Measurements from ENCODE around the gene MGAT3. TPM values are rescaled to one million over a fixed set of nuclear protein-coding genes. Genes with fewer than 3 reads are reported as not detected.

MGAT3 gene
- total RNA-seq, 2 experiments from 2014 or later, result 16.3 to 44.3 TPM

GRCh38 chr22:39431821-39432251 is 25.0 kb upstream of the MGAT3 start:
- CTCF ChIA-PET (ENCODE audit: unreplicated experiment), result no interaction called here
- H3K36me3 ChIP-seq (ENCODE audit: insufficient read depth, low read length), result peaks cover 56% of the 10 kb centered on the region
- H3K9me2 ChIP-seq (ENCODE audit: insufficient read depth, low read length), result no peaks in the 10 kb centered on the region

GRCh38 chr22:39432361-39432811 is 24.4 kb upstream of the MGAT3 start:
- Histone ChIP-seq H4K20me1 (ENCODE audit: insufficient read depth, low read length) (no peaks in the 10 kb centered on the region), H3K4me2 (ENCODE audit: low read length) (no peak overlapping the region), H3K36me3 (ENCODE audit: insufficient read depth, low read length) (peaks cover 51% of the 10 kb centered on the region), H3K9me2 (ENCODE audit: insufficient read depth, low read length) (no peaks in the 10 kb centered on the region), H3K4me1 (ENCODE audit: insufficient read depth, low read length, poor library complexity, severe bottlenecking) (peaks cover 5% of the 10 kb centered on the region), H3K9me3 (ENCODE audit: low read length) (no peaks in the 10 kb centered on the region), H3K4me3 (ENCODE audit: low read depth, low read length, poor library complexity, severe bottlenecking) (no peak overlapping the region), H3K27ac (ENCODE audit: low read depth, low read length, poor library complexity, severe bottlenecking) (no peak overlapping the region), H3K79me2 (ENCODE audit: insufficient read depth, low read depth, low read length) (no peaks in the 10 kb centered on the region), H2AFZ (ENCODE audit: low read length) (no peak overlapping the region)
- BruUV-seq (replicated peaks), result no TSS peak
- no peak for DNase-seq (ENCODE audit: low spot score)
- POLR2A ChIA-PET, result no interaction called here
- intact Hi-C loops (cut with micrococcal nuclease; ENCODE audit: unreplicated experiment), result no loop called here
- TF ChIP-seq EZH2phosphoT487 (IDR thresholded peaks at IDR 0.05; ENCODE audit: borderline replicate concordance, low read depth, low read length) (no peak), CTCF (conservative IDR thresholded peaks at IDR 0.05; ENCODE audit: low read length) (no peak)
- CTCF ChIA-PET (ENCODE audit: unreplicated experiment), result no interaction called here

More at GRCh38 chr22:39431821-39432251, 25.0 kb upstream of the MGAT3 start:
- intact Hi-C loops (cut with micrococcal nuclease; ENCODE audit: unreplicated experiment), result no loop called here
- H2AFZ ChIP-seq (ENCODE audit: low read length), result no peak overlapping the region
- no peak overlapping the region for H3K4me2 ChIP-seq (ENCODE audit: low read length)
- H3K4me3 ChIP-seq (ENCODE audit: low read depth, low read length, poor library complexity, severe bottlenecking), result no peak overlapping the region
- POLR2A ChIA-PET, result no interaction called here
- no peak overlapping the region for H3K27ac ChIP-seq (ENCODE audit: low read depth, low read length, poor library complexity, severe bottlenecking)
- no peaks in the 10 kb centered on the region for H3K9me3 ChIP-seq (ENCODE audit: low read length)
- TF ChIP-seq CTCF (conservative IDR thresholded peaks at IDR 0.05; ENCODE audit: low read length), result no peak
- no peak for DNase-seq (ENCODE audit: low spot score)
- no peaks in the 10 kb centered on the region for H3K79me2 ChIP-seq (ENCODE audit: insufficient read depth, low read depth, low read length)
- no TSS peak for BruUV-seq (replicated peaks)
- no peaks in the 10 kb centered on the region for H4K20me1 ChIP-seq (ENCODE audit: insufficient read depth, low read length)
- H3K4me1 ChIP-seq (ENCODE audit: insufficient read depth, low read length, poor library complexity, severe bottlenecking), result no peaks in the 10 kb centered on the region

- peaks cover 18% of the 10 kb centered on the region for H3K4me1 ChIP-seq (ENCODE audit: insufficient read depth, low read length, poor library complexity, severe bottlenecking)
- no peak for TF ChIP-seq EZH2phosphoT487 (IDR thresholded peaks at IDR 0.05; ENCODE audit: borderline replicate concordance, low read depth, low read length)
- no peak for TF ChIP-seq CTCF (conservative IDR thresholded peaks at IDR 0.05; ENCODE audit: low read length)
- no peaks in the 10 kb centered on the region for H4K20me1 ChIP-seq (ENCODE audit: insufficient read depth, low read length)
- no peaks in the 10 kb centered on the region for H3K9me3 ChIP-seq (ENCODE audit: low read length)
- no peak overlapping the region for H2AFZ ChIP-seq (ENCODE audit: low read length)
- no TSS peak for BruUV-seq (replicated peaks)
- H3K36me3 ChIP-seq (ENCODE audit: insufficient read depth, low read length), result peaks cover 38% of the 10 kb centered on the region
- POLR2A ChIA-PET, result interaction anchor here (1.5 kb wide), 1 partner anchor 11 kb away, joined by 3 read pairs; no protein-coding TSS in a partner anchor
- no peaks in the 10 kb centered on the region for H3K9me2 ChIP-seq (ENCODE audit: insufficient read depth, low read length)
- H3K4me3 ChIP-seq (ENCODE audit: low read depth, low read length, poor library complexity, severe bottlenecking), result no peak overlapping the region
- H3K4me2 ChIP-seq (ENCODE audit: low read length), result no peak overlapping the region
- H3K79me2 ChIP-seq (ENCODE audit: insufficient read depth, low read depth, low read length), result no peaks in the 10 kb centered on the region
- intact Hi-C loops (cut with micrococcal nuclease; ENCODE audit: unreplicated experiment), result no loop called here
- no peak overlapping the region for H3K27ac ChIP-seq (ENCODE audit: low read depth, low read length, poor library complexity, severe bottlenecking)
- CTCF ChIA-PET (ENCODE audit: unreplicated experiment), result no interaction called here
- no peak for DNase-seq (ENCODE audit: low spot score)
Measured at GRCh38 chr22:39433476-39434242, 23.2 kb upstream of the MGAT3 start.

Data from OCI-LY7 (cell line).